ENCODE data around the gene KLK4.

Gene KLK4, protein sequence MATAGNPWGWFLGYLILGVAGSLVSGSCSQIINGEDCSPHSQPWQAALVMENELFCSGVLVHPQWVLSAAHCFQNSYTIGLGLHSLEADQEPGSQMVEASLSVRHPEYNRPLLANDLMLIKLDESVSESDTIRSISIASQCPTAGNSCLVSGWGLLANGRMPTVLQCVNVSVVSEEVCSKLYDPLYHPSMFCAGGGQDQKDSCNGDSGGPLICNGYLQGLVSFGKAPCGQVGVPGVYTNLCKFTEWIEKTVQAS

DNA sequence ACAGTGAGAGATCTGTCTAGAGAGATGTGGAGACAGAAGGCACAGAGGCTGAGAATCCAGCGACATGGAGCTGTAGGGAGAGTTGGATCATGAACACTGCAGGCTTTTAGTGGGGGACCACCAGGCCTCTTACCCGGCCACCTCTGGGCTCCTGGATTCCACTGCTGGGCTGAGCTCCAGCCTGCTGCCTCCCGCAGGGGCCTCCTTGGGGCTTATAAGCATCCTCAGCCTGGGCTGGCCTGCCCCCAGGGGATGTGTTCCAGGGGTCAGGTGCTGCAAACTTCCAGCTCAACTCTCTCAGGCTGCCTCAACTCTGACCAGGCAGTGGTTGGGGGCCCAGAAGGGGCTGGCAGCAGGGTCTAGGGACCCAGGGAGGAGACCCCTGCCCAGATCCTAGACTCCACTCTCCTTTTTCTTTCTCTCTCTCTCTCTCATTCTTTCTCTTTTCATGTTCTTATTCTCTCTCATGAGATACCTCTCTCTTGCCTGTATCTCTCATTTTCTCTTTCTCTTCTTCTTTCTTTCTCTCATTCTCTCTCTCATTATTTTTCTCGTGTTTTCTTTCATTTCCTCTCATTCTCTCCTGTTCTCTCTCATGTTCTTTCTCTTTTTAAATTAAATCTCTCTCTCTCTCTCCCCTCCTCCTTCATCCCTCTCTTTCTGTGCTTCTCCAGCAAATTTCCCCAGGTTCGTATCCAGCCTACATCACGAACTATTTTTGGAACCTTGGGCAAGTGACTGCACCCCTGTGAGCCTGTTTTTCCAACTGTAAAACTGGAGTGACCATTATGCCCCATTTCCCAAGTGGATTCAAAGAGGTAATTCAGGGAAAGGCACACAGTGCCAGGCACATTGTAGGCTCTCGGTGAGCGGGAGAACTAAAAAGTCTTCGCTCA is at the start of gene KLK4:
Gene KLK4, minus strand, starts transcription at position 190 of the 896 bp plus-strand sequence. CDS start 657 bp downstream, outside the sequence.
- DNase-seq: no peak

DNA sequence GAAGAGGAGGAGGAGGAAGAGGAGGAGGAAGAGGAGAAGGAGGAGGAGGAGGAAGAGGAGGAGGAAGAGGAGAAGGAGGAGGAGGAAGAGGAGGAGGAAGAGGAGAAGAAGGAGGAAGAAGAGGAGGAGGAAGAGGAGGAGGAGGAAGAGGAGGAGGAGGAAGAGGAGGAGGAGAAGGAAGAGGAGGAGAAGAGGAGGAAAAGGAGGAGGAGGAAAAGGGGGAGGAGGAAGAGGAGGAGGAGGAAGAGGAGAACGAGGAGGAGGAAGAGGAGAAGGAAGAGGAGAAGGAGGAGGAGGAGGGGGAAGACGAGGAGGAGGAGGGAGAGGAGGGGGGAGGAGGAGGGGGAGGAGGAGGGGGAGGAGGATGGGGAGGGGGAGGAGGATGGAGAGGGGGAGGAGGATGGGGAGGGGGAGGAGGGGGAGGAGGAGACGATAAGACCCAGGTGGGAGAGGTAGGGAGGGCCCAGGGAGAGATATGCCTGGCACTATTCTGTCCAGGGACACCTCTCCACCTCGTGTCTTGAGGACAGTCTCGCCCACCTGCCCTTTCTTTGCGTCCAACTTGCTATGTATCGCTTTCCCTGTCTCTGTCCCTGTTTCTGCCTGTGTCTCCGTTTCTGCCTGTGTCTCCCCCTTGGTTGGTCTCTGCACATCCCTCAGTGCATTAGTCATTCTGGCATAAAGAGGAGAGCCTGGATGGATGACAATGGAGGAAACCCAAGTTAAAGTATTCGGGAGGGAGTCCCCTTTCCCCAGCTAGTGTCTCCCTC is 48.7 kb upstream of the KLK4 start:
- DNase-seq: no peak

DNA sequence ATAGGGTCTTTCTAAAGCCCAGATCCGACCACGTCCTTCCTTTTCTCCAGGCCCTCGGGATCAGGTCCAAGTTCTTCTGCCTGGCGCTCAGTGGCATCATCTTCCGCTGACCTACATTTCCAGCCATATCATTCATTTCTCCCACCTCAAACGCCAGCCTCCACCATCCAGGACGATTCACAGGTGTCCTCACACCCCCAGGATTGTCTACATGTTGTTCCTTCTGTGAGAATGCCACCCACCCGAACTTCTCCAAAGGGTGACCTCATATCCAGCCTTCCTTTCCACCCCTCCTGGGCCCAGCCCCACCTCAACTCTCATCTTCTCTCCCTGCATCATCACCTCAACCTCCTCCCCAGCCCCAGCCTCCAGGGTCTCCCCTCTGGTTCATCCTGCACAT is 46.4 kb upstream of the KLK4 start:
- DNase-seq: no peak

DNA sequence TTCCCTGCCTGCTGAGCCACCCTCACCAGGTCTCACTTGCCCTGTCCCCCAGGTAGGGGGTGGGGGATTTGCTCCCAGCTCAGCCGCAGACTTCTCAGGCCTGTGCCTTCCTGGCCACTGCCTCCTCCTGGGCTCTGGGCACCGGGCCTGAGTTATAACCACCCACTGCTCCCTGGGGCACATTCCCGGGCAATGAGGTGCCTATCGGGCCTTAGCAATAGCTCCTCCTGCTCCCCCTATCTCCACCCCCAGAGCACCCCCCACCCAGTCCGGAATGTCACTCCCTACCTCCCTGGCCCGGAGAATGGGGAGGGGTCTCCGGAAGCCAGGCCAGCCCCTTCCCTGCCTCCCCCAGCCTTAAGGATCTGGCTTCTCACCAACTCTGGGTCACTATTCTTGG is 41.7 kb upstream of the KLK4 start, which contains the start of gene KLK5:
Gene KLK5, minus strand, starts transcription at position 129 of the 400 bp plus-strand sequence. CDS start 381 bp downstream, outside the sequence.
- DNase-seq: no peak

DNA sequence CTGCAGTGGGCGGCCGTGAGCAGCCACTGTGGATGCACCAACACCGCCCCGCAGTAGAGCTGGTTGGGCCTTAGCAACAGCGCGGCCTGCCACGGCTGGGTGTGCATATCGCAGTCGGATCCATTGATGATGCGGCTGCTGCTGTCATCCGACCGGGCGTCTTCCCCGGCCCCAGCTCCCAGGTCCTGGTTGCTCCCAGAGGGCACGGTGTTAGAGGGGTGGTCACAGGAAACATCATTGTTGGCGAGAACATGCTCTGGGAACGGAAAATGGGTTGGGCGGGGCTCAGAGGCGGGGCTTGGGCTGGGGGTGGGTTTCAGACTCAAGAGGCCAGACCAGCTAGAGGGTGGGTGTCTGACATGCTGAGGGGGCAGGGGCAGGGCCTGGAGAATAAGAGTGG is 38.7 kb upstream of the KLK4 start:
- DNase-seq: no peak

DNA sequence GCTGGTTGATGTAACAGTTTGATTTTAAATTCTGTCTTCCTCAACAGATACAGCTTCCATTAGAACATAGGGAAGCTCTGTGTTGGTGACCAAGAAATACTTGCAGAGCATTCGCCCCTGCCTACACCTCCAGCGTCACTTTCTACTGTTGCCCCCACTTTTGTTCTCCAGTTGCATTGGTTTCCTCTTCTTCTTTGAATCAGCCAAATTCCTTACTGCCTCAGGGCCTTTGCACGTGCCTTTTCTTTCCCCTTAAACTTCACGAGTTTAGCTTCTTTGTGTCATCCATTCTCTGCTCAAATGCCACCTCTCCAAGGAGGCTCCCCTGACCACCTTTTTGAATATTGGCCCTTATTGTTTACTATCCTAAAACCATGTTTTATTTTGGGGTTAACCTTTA is 35.9 kb upstream of the KLK4 start:
- DNase-seq: no peak

DNA sequence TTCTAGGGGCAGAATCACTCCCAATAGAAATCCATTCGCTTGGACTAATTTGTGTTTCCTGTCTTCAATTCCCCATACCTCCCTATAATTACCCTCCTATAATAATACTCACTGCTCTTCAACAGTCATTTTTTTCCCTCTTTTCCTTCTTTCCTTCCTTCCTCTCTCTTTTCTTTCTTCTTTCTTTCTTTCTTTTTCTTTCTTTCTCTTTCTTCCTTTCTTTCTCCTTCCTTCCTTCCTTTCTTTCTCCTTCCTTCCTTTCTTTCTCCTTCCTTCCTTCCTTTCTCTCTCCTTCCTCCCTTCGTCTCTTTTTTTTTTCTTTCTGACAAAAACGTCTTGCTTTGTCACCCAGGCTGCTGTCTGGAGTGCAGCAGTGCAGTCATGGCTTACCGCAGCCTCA is 33.6 kb upstream of the KLK4 start:
- no peak for DNase-seq

DNA sequence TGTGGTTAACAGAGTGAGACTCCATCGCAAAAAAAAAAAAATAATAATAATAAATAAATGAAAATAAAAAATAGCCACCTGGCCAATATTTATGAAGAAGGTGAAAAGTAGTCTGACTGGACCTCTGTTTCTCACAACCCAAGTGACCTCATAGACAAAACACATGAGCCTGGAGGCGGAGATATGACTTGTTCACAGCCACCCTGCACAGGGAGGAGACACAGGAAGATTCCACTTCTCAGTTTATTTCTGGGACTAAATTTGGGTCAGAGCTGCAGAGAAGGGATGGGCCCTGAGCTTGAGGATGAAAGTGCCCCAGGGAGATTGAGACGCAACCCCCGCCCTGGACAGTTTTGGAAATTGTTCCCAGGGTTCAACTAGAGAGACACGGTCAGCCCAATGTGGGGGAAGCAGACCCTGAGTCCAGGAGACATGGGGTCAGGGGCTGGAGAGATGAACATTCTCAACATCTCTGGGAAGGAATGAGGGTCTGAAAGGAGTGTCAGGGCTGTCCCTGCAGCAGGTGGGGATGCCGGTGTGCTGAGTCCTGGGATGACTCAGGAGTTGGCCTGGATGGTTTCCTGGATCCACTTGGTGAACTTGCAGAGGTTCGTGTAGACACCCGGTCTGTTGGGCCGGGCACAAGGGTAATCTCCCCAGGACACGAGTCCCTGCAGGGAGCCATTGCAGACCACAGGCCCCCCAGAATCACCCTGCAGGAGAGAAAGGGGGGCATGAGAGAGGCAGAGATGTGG is 32.1 kb upstream of the KLK4 start:
- DNase-seq: no peak

DNA sequence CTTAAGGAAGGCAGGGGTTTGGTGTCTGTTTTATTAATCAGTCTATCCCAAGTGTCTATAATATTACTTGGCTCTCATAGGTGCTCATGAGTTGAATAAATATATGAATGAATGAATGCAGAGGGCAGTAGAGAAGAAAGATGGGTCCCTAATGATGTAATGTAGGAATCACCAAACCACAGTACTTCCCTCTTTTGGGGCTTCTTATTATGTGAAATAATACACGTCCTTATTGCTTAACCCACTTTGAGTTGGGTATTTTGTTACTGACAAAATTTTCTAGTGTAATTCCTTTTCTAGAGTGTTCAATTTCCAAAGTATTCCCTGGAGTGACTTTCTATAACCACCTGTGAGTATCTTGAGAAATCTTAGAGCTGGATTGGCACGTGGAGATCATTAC is 28.4 kb upstream of the KLK4 start:
- no peak for DNase-seq

DNA sequence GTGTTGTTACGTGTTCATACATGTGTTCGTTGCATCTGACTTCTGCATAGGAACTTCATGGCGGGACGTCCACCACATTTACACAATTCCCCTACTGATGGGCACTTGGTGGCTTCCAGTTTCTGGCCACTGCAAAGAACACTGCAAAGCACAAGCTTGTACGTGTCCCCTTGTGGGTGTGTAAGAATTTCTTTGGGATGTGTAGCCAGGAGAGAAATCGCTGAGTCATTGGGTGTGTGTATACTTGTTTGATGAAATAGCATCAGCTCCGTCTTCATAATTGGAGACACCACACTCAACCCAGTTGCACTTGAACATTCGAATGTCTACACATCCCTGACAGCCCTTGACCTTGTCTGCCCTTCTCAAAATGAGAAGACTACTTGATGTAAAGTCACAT is 22.4 kb upstream of the KLK4 start:
- DNase-seq: no peak

DNA sequence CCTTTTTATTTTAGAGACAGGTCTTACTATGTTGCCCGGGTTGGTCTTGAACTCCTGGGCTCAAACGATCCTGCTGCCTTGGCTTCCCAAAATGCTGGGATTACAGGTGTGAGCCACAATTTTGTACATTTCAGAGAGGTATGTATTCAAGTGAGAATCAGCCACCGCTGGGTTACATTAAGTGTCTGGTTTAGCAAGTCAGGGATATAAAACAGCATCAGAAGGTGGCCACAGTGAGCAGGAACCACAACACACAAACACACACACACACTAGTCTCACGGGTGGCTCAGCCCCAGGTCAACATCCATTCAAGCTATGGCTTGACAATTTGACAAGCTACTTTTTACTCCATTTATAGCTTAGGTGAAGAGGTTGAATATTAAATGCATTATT is 21.5 kb upstream of the KLK4 start:
- no peak for DNase-seq

DNA sequence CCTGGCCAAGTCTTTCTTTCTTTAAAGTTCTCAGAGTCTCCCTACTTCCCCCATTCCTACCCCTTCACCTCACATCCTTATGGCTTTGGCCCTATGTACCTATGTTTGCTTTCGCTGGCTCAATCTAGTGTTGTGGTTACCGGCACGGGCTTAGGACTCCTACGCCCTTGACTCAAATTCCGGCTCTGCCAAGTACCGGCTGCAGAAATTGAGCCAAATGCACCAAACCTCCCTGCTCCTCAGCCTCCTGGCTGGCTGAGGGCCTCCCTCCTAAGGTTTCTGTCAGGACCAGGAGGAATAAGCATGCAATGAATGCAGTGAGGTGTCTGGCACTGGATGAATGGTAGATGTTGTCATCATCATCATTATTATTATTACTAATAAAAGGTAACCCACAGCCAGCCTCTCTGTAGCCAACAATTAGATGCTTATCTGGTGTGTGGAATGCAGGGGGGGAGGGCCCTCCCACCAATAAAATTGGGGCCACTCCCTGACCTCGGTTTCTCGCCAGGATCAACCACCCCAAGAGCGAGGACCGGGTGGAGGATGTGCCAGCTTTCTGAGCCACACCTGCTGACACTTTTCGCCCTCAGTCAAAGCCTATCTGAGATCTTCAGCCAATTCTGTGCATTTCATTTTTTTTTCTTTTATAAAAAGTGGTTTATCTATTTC is 21.0 kb upstream of the KLK4 start:
- DNase-seq: no peak

DNA sequence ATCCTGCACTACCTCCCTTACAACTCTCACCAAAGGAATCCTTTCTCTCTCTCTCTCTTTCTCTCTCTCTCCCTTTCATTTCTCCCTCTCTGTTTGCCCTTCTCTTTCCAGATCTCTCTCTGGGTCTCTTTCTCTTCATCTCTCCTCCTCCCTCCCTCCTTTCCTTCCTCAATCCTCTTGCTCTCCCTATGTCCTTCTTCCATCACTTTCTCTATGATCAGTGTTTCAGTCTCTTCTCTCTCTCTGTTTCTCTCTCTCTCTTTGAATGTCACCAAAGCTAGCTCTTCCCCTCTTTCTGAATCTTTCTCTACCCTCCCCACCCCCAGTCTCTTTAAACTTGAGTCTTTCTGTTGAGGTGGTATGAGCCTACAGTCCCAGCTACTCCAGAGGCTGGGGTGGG is 19.8 kb upstream of the KLK4 start:
- no peak for DNase-seq

DNA sequence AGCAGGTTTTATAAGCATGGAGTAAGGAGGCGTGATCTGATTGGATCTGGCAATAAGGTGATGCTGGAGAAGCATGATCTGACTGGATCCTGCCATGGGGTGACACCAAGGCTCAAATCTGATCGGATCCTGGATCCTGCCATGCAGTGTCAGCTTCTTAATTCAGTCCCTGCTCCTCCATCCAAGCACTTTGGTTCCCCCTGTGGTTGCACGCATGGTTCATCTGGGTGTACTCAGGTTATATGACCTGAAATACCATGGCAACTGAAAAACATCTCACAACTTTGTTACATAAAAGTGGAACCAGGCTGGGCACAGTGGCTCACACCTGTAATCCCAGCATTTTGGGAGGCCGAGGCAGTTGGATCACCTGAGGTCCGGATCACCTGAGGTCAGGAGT is 17.6 kb upstream of the KLK4 start:
- no peak for DNase-seq

DNA sequence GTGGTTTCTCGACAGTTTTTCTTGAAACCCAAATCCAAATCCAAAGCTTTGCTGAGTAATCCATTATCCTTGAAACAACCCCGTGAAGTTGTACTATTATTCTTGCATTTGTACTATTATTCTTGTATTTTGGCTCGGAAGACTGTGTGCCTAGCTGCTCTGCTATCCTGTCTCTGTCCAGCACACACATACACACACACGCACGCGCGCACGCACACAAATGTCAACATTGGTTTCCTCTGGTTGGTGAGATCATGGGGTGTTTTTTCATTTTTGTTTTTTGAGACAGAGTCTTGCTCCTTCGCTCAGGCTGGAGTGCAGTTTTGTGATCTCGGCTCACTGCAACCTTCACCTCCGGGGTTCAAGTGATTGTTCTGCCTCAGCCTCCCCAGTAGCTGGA is 14.9 kb upstream of the KLK4 start:
- no peak for DNase-seq

DNA sequence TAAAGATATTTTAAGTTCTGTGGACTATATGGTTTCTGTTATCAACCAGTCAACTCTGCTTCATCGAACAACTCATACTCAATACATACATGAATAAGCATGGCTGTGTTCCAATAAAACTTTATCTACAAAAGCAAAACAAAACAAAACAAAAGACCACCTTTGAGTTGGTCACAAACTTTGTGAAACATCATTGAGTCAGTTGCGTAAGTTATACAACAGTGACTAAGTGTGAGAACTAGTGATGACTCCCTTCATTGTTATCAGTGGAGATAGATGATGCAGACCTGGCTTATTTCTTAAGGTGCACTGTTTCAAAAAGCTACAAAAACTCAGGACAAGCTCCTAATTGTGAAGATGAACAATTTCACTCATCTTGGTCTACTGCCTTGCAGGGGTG is 14.5 kb upstream of the KLK4 start:
- no peak for DNase-seq

DNA sequence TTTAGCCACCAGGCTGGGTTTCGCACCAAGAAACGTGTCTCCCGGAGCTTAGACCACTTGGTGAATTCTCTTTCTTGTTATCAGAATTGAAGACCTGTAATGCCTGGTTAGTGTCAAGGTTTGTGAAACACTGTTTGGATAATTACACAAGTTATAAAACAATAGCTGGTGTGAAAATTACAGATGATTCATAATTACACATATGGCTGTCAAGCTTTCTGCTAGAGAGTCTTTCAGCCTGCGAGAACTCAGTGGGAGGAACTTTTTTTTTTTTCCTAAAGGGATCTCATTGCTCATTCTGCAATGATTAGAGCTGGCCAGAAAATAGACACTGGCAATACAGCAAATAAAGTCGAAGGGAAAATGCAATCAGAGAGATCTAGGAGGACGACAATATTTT is 13.4 kb upstream of the KLK4 start:
- DNase-seq: no peak

DNA sequence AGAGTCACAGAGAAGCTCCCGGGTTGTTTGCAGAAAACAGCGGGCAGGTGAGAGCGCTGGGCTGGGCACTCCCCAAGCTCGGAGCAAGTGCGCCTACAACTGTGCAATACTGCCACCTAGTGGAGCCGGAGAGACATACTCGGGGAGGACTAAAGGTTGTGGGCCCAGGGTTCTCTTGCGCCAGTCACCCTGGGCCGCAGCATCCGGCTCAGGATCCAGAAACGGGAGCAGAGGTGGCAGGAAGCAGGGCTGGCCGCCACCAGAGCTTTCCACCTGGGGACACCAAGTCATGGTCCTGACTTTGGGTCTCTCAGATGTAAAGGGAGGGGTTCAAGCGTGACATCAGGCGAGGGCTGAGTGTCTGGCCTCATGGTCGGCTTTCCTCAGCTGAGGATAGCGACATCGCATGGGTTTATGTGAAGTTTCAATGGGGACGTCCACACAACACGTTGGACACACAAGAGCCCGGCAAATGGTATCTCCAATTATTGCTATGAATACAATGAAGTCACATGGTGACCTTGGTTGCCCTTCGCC is 11.2 kb upstream of the KLK4 start:
- peak; percentile 81 for DNase-seq

DNA sequence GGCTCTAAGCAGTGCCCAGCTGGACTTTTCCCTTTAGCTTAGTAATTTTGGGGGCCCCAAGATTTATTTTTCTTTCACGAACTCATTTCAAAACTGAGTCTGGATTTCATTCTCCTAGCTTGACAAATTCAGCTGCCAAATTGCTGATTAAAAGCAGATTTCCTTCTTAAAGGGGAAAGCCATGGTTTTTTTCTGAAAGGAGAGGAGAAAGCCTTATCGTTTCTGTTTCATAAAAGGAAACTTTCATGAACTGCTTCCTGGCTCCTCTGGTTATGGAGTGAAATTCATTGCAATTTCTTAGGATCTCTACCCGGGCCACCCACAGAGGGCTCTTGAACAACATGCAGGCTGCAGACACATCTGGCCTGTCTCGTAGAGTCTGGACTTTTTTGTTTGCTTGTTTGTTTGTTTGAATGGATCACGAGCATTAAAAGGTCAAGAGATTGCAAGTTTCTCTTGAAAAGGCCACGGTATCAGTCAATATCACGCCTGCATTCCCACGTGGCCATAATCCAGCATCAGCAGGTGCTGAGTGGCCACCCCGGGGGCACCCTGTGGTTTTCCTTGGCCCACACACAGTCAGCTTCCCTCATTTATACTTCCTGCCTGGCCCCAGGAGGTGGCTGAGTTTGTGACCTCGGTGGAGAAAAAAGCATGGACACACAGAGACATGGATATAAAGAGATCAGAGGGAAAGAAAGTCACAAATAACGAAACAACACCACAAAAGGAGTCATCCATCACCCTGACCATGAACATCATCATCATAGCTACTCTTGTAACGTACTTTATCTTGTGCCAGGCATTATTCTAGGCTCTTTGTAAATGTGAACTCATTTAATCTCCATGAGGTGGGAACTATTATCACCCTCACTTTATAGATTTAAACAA is 10.5 kb upstream of the KLK4 start:
- DNase-seq: no peak

DNA sequence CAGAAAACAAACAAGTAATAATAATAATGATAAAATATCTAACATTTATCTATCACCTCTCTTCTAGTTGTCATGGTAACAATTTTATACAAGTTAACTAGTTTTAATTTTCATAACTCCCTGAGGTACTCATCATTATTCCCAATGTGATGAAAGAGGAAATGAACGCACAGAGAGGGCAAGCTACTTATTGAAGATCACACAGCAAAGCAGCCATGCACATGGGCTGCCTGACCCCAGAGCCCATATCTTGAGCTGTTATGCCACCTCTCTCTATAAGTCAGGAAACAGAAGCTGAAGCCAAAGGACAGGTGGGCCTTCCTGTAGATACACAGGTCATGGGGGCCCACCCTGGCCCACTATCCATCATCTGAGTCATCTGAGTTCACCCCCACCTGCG is 4.9 kb upstream of the KLK4 start:
- DNase-seq: no peak

All from NCI-H526 treated with DMSO at 0.1 percent for 48 hours (cell line).